ENCODE results near the gene SASH1. TPM values are rescaled to one million over a fixed set of nuclear protein-coding genes. Genes with fewer than 3 reads are reported as not detected.

SASH1 gene
- total RNA-seq (2021; ENCODE audit: unreplicated experiment) (6.6 TPM), Bru-seq, nascent RNA (percentile 49 among the genes with signal in this experiment), BruChase-seq, experiment 1, labeled RNA remaining after a 2-hour chase (percentile 40 among the genes with signal in this experiment), BruChase-seq, experiment 2, labeled RNA remaining after a 6-hour chase (percentile 44 among the genes with signal in this experiment)
- polyA plus RNA-seq (2012; ENCODE audit: insufficient read length): 2.3 TPM
- long read RNA-seq, full-length matches to known transcripts: 2 of 15 reads
- long read RNA-seq, partial matches to known transcripts: 3 of 15 reads
- long read RNA-seq, other reads (novel, unspliced or antisense): 10 of 15 reads

- ATAC-seq: peak; percentile 94
- in situ Hi-C loops (cut with HindIII; ENCODE audit: low pct_unique_long_range_greater_than_20kb, low sequenced_read_pairs): no loop called here
- CTCF ChIA-PET: no interaction called here
- BruUV-seq (replicated peaks): no TSS peak
- H3K27me3 ChIP-seq (ENCODE audit: control insufficient read depth, insufficient read depth, low read length): no peaks in the 10 kb centered on the region
- POLR2A ChIA-PET: interaction anchor here (0.7 kb wide), 1 partner anchor 568 kb away, joined by 15 read pairs; no protein-coding TSS in a partner anchor
- peak within 1 kb of the TSS; percentile 52 to 65 for H3K4me3 ChIP-seq (ENCODE audit: low read depth in 2 of 2, low read length in 2 of 2)
- TF ChIP-seq POLR2AphosphoS5 (IDR thresholded peaks at IDR 0.05; ENCODE audit: low read depth, low read length) (no peak), TCF7L2 (IDR thresholded peaks at IDR 0.05; ENCODE audit: low read depth, low read length) (peak; percentile 62; the same call in 1 of the 2 replicates)
- H3K9me3 ChIP-seq (ENCODE audit: control insufficient read depth, insufficient read depth, low read depth, low read length): no peaks in the 10 kb centered on the region
- H3K27ac ChIP-seq (ENCODE audit: low read length): peak within 1 kb of the TSS; percentile 80
- H3K36me3 ChIP-seq (ENCODE audit: control insufficient read depth, insufficient read depth, low read length): no peaks in the 10 kb centered on the region
- intact Hi-C loops (cut with micrococcal nuclease; ENCODE audit: unreplicated experiment): no loop called here
- DNase-seq (ENCODE audit: low read depth, low spot score): no peak
- H3K4me1 ChIP-seq (ENCODE audit: control insufficient read depth, insufficient read depth, low read length): peaks cover 10% of the 10 kb centered on the region
Observed at GRCh38 chr6:148342350-148343046, at the start of gene SASH1. Gene SASH1 (plus strand): TSS chr6:148342838. CDS start chr6:148343068, 230 bp downstream.

GRCh38 chr6:148293181-148293995, 49.2 kb upstream of the SASH1 start:
- POLR2A ChIA-PET: no interaction called here
- DNase-seq (ENCODE audit: low read depth, low spot score): no peak
- CTCF ChIA-PET: no interaction called here
- no peaks in the 10 kb centered on the region for H3K9me3 ChIP-seq (ENCODE audit: control insufficient read depth, insufficient read depth, low read depth, low read length)
- no peak for TF ChIP-seq SIN3A (IDR thresholded peaks at IDR 0.05; ENCODE audit: borderline replicate concordance, insufficient read depth, low read depth, low read length)
- TF ChIP-seq REST (IDR thresholded peaks at IDR 0.05; ENCODE audit: insufficient read depth in 1 of 2, low read depth in 2 of 2, low read length in 1 of 2): no peak
- no peak for TF ChIP-seq CTCF (IDR thresholded peaks at IDR 0.05)
- TF ChIP-seq POLR2AphosphoS5 (IDR thresholded peaks at IDR 0.05; ENCODE audit: low read depth, low read length): no peak
- TF ChIP-seq TCF7L2 (IDR thresholded peaks at IDR 0.05; ENCODE audit: low read depth, low read length): no peak
- H3K4me3 ChIP-seq (ENCODE audit: low read depth in 2 of 2, low read length in 2 of 2): no peak overlapping the region
- BruUV-seq (replicated peaks): no TSS peak
- ATAC-seq: no peak
- H3K27ac ChIP-seq (ENCODE audit: low read length): no peak overlapping the region
- no peaks in the 10 kb centered on the region for H3K36me3 ChIP-seq (ENCODE audit: control insufficient read depth, insufficient read depth, low read length)
- intact Hi-C loops (cut with micrococcal nuclease; ENCODE audit: unreplicated experiment) (no loop called here), in situ Hi-C loops (cut with HindIII; ENCODE audit: low pct_unique_long_range_greater_than_20kb, low sequenced_read_pairs) (no loop called here)
- H3K4me1 ChIP-seq (ENCODE audit: control insufficient read depth, insufficient read depth, low read length): no peaks in the 10 kb centered on the region
- H3K27me3 ChIP-seq (ENCODE audit: control insufficient read depth, insufficient read depth, low read length): no peaks in the 10 kb centered on the region
